GM18873 (cell line): ENCODE data around the gene WNT7B.

Experiments
- ATAC-seq: cut with Tn5 transposase; IDR thresholded peaks from one replicate; pipeline ENCODE4 v1.9.1; 2021; ENCODE audit warnings: mild to moderate bottlenecking, moderate library complexity, moderate number of reproducible peaks; ENCODE audit not compliant: unreplicated experiment, low FRiP score

The WNT7B gene

DNA sequence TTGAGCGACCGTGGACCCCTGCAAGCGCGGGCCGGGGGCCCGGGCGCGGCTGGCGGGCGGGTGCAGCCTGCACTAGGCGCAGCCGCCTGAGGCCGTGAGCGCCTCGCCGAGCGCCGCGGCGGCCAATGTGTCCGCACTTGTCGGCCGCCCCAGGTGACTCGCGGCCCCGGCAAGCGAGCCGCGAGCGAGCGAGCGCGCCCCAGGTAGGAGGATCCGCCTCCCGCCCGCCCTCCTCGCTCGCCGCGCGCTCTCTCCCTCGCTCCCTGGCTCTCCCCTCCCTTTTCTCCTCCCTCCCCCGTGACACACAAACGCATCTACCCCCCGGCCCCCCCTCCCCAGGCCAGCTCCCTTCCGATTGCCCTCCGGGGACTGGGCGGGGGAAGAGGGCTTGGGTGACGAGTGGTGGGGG is at the start of gene WNT7B:
WNT7B (minus strand) TSS at position 160 of the 409 bp plus-strand sequence. CDS start 408 bp downstream, outside the sequence.
- ATAC-seq, result no peak

GRCh38 chr22:46025973-46026898 is 49.3 kb upstream of the WNT7B start:
- ATAC-seq, result no peak

GRCh38 chr22:46025225-46025972 is 48.4 kb upstream of the WNT7B start:
- ATAC-seq, result no peak

DNA sequence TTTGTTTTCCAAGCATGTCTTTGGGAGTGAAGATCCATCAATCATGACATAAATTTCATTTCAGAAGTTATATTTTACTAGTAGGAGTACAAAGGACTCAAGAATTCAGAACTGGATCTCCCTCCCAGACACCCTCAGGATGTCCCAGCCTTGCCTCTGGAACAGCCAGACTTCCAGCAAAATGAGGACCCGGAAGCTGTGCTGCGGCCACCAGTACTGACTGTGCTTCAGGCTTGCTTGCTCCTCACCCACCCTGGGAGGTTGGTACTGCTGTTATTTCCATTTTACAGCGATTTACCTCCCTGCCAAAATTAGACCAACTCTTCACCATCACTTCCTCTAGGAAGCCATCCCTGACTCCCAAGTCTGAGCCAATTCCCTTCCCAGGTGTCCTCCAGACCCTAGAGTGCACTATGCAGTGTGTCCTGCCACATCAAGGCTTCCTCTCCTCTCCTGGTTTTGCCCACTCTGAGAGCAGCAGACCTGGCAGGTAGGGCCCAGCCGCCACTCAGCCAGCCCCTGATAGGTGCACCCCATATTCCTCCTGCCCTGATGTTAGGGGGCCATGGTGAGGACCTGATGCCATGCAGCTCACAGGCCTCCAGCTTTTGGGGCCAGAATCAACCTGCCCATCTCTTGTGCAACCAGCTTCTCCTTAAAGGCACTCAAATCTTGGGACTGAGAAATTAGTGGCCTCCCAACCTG is 47.3 kb upstream of the WNT7B start:
- no peak for ATAC-seq

DNA sequence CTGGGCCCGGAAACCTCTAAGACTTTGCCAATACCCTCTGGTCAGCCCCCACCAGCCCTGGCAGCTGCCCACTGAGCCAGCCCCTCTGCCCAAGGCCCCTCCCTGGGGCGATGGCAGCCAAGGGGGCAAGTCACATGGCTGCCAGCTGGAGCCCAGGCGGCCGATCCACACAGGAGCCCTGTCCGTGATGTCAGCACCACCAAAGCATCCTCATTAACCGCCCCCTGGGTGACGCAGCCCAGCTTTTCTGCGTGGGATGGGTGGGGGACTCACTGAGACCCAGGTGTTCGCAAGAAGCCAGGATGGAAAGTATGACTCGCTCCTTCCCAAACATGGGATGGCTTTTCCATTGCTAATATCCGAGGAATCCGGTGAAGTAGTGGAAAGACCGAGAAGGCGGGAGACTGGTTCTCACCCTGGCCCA is 46.6 kb upstream of the WNT7B start:
- no peak for ATAC-seq

DNA sequence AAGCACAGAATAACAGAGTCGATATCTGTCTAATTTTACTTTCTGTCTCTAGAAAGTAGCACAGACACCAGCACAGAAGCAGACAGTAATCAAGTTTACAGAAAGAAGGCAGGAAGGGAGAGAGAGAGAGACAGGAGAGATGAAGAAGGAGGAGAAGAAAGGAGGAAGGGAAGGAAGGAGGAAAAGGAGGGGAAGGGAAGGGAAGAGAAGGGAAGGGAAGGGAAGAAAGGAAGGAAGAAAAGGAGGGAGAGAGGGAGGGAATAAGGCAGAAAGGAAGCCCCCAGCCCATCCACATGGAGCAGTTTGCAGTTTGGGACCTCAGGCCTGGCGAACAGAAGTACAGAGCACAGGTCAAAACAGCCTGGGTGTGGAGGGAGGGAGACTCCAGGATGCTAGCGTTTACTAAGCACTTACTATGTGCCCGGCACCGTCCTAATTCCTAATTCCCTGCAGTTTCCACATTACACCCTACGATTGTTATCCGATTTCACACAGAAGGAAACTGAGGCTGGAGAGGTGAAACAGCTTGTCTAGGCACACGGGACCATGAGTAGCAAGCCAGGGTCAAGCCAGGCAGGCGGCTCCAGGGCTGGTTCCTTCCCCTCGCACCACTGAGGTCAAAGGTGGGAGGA is 46.0 kb upstream of the WNT7B start:
- ATAC-seq, result no peak

DNA sequence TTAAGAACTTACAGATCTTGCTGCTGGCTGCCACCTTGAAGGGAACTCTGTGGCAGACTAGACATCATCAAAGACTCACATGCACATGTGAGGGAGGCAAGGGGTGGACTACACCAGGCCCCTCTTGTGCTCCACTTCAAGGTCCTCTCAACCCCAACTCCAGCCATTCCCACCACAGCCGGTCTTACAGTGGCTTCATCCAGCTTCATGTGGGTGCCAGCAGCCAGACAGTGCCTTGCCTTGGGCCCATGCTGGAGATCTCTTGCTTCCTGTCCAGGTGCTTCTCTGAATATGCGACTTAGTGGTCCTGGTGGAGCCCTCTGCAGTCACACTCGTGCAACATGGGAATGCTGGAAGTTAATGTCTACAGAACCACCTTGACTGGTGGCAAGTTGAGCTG is 44.6 kb upstream of the WNT7B start:
- no peak for ATAC-seq

DNA sequence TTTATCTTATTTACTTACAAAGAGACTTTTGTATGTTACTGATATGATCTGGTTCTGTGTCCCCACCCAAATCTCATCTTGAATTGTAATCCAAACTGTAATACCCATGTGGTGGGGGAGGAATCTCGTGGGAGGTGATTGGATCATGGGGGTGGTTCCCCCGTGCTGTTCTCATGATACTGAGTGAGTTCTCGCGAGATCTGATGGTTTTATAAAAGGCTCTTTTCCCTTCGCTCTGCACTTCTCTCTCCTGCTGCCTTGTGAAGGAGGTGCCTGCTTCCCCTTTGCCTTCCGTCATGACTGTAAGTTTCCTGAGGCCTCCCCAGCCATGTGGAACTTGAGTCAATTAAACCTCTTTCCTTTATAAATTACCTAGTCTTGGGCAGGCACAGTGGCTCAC is 42.4 kb upstream of the WNT7B start:
- ATAC-seq, result no peak

DNA sequence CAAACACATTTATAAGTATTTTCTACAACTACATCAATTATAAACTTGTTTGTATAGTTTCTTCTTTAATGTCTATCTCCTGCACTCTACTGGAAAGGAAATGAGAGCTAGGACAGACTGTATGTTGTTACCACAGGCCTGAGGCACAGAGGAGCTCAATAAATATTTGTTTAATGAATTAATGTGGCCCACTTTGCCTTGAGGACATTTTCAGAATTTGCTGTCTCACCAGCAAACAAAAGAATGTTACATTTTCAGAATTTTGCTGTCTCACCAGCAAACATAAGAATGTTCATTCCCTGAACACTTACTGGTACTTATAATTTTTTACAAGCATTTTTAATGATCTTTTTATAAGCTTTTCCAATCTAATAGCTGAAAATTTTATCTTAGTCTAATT is 41.9 kb upstream of the WNT7B start:
- no peak for ATAC-seq

DNA sequence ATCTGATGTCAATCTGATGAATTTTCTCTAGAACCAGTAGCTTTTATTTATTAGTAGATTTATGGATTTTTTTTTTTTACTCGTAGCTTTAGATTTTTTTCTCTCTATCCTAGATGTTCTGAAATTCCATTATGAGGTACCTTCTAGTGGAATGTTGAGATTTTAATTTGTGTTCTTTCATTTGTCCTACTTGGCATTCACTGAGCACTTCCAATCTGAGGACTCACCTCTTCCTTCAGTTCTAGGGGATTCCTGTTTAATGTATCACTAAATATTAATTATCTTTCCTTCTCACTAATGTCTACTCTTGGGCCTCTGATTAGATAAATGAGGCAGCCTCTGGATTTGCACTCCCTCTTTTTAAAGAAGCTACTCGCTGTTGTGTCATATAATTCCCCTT is 40.2 kb upstream of the WNT7B start:
- ATAC-seq, result no peak

- peak; percentile 54 for ATAC-seq
Observed at GRCh38 chr22:46013460-46014416, 36.8 kb upstream of the WNT7B start.

- no peak for ATAC-seq
Observed at GRCh38 chr22:46012881-46013281, 35.9 kb upstream of the WNT7B start.

DNA sequence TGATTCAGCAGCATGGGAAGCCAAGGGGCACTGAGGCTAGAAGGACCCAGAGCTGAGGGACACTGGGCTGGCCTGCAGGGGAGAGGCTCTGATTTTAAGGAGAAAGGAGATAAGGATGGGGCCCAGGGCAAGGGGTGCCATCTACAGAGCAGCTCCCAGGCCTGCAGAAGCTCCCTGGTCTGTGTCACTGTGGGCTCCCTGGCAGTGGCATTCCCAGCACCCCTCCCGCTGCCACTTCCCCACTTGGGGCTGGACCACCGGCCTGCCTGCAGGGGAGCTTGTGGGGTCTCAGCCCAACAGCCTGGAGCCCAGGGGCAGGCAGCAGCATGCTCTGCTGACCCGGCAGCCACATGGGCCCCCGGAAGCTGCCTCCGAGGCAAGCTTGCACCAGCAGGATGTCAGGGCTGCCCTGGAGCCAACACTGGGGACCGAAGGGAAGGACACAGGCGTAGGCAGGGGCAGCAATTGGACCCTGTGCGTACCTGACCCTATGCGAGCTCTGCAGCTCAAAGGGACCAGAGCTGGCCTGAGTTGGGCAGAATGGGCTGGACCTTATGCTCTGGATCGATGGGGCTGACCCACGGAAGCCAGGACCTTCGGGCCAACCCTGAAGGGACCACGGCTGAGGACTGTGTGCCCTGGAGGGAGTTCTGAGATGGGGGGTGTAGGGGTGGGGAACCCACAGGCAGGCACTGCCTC is 35.4 kb upstream of the WNT7B start:
- ATAC-seq, result no peak

GRCh38 chr22:46011627-46012181 is 34.7 kb upstream of the WNT7B start:
- no peak for ATAC-seq

- no peak for ATAC-seq
Observed at GRCh38 chr22:46010951-46011626, 34.1 kb upstream of the WNT7B start.

- no peak for ATAC-seq
Observed at GRCh38 chr22:46010207-46010867, 33.4 kb upstream of the WNT7B start.

- ATAC-seq, result no peak
Observed at GRCh38 chr22:46009730-46010129, 32.8 kb upstream of the WNT7B start.
